HCT116 (cell line): ENCODE data around the gene MPI. TPM values are rescaled to one million over a fixed set of nuclear protein-coding genes. Genes with fewer than 3 reads are reported as not detected.

Experiments used
- microRNA-seq: library from miRNA; unstranded; fragments of <30 nt; microRNA quantifications from one replicate; pipeline ENCODE4, GENCODE V29; 2016; ENCODE audit warnings: borderline number of aligned reads
- total RNA-seq: library from RNA; stranded (reverse); gene quantifications from one replicate; pipeline ENCODE4 v1.2.1, GENCODE V29; 2021; ENCODE audit not compliant: unreplicated experiment

MPI gene
- total RNA-seq, 1 experiment from 2014 or later = 49.7 TPM

Small RNAs within 50 kb of the gene (microRNA-seq; reads per million reads assigned to microRNA genes)
- gene MIR6882 = not detected

Other genes starting within 250 kb of the MPI start
- gene EDC3, start 194.0 kb upstream of the MPI start, total RNA-seq = 45.1 TPM
- 1.5 TPM for gene CYP1A1, start 164.5 kb upstream of the MPI start, total RNA-seq
- not detected for gene CYP1A2, start 141.2 kb upstream of the MPI start, total RNA-seq
- gene CSK, start 108.0 kb upstream of the MPI start, total RNA-seq = 72.2 TPM
- 0.17 TPM for gene LMAN1L, start 77.2 kb upstream of the MPI start, total RNA-seq
- gene CPLX3, start 63.4 kb upstream of the MPI start, total RNA-seq = not detected
- 48.4 TPM for gene ULK3, start 46.9 kb upstream of the MPI start, total RNA-seq
- 55.8 TPM for gene SCAMP2, start 16.7 kb upstream of the MPI start, total RNA-seq
- 64.3 TPM for gene FAM219B, start 16.8 kb downstream of the MPI start, total RNA-seq
- 307 TPM for gene COX5A, start 48.0 kb downstream of the MPI start, total RNA-seq
- gene RPP25, start 66.7 kb downstream of the MPI start, total RNA-seq = 5.9 TPM
- gene SCAMP5, start 105.5 kb downstream of the MPI start, total RNA-seq = 6.2 TPM
- 18.0 TPM for gene PPCDC, start 133.5 kb downstream of the MPI start, total RNA-seq